OCI-LY3 (cell line): ENCODE measurements around the gene SLC10A3.

Experiments
- EZH2phosphoT487 ChIP-seq: fragments of 200-600 bp; shearing (Covaris generic); IDR thresholded peaks from 2 replicates; pipeline ENCODE4 v1.6.1; 2018; ENCODE audit warnings: antibody characterized with exemption, mixed run types, low read depth
- TF ChIP-seq, protein P1 (sequence below): fragments of 200-600, 300-600 bp; sonication (generic); IDR thresholded peaks from 2 replicates; pipeline ENCODE4 v1.5.1; 2014; ENCODE audit warnings: antibody characterized with exemption, low read length, low read depth

DNA sequence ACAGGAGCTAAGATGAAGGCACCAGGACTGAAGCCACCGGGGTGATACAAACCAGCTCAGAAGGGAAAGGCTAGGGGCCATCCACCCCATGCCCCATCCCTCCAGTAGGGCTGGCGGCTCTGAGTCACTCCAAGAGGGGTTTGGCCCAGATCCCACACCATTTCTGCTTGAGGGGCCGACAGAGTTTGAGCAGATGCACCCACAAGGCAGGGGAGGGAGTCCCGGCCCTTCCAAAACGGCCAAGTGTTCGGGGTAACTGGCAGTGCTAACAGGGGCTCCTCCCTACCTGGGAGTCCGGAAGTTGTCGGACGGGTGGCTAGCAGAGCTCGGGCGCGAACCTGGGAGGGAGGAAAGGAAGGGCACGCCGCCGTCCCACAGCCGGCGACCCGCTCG is 412 bp downstream of the SLC10A3 start:
- TF ChIP-seq, protein P1, sequence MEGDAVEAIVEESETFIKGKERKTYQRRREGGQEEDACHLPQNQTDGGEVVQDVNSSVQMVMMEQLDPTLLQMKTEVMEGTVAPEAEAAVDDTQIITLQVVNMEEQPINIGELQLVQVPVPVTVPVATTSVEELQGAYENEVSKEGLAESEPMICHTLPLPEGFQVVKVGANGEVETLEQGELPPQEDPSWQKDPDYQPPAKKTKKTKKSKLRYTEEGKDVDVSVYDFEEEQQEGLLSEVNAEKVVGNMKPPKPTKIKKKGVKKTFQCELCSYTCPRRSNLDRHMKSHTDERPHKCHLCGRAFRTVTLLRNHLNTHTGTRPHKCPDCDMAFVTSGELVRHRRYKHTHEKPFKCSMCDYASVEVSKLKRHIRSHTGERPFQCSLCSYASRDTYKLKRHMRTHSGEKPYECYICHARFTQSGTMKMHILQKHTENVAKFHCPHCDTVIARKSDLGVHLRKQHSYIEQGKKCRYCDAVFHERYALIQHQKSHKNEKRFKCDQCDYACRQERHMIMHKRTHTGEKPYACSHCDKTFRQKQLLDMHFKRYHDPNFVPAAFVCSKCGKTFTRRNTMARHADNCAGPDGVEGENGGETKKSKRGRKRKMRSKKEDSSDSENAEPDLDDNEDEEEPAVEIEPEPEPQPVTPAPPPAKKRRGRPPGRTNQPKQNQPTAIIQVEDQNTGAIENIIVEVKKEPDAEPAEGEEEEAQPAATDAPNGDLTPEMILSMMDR: no peak
- no peak for TF ChIP-seq EZH2phosphoT487
